Ectodermal cell (in vitro differentiated cells): Measurements from ENCODE around the gene PRPH2.
"Not testable (repeated sequence)": the region's sequence is repeated elsewhere in the genome, so short reads cannot be mapped to it uniquely, and the experiment has no call there.

ENCODE experiments used
- H3K27ac ChIP-seq: 2 replicates; pipeline ENCODE4 v1.7.0; 2013; ENCODE audit warnings: mild to moderate bottlenecking, low read depth, low read length; ENCODE audit not compliant: insufficient read depth, poor library complexity, severe bottlenecking
- H3K27me3 ChIP-seq: 2 replicates; pipeline ENCODE4 v1.7.0; 2013; ENCODE audit warnings: mild to moderate bottlenecking, low read length; ENCODE audit not compliant: insufficient read depth, control insufficient read depth, poor library complexity, severe bottlenecking
- H3K36me3 ChIP-seq: one replicate; pipeline ENCODE4 v1.7.0; 2013; ENCODE audit warnings: low read length; ENCODE audit not compliant: control insufficient read depth, insufficient read depth
- H3K4me1 ChIP-seq: one replicate; pipeline ENCODE4 v1.7.0; 2013; ENCODE audit warnings: low read length; ENCODE audit not compliant: control insufficient read depth, insufficient read depth
- H3K4me3 ChIP-seq: 2 replicates; pipeline ENCODE4 v1.7.0; 2013; ENCODE audit warnings: low read depth, low read length, control low read depth; ENCODE audit not compliant: insufficient read depth
- H3K9me3 ChIP-seq: 2 replicates; pipeline ENCODE4 v1.7.0; 2013; ENCODE audit warnings: mild to moderate bottlenecking, low read length, moderate library complexity; ENCODE audit not compliant: control insufficient read depth
- WGBS, 2 experiments: methylation state at CpG; one replicate each; pipeline ENCODE4 v1.1.7; 2013; ENCODE audit warnings: missing lambda C conversion rate in 2 of 2; 5-methylcytosine and 5-hydroxymethylcytosine counted together

The PRPH2 gene

DNA sequence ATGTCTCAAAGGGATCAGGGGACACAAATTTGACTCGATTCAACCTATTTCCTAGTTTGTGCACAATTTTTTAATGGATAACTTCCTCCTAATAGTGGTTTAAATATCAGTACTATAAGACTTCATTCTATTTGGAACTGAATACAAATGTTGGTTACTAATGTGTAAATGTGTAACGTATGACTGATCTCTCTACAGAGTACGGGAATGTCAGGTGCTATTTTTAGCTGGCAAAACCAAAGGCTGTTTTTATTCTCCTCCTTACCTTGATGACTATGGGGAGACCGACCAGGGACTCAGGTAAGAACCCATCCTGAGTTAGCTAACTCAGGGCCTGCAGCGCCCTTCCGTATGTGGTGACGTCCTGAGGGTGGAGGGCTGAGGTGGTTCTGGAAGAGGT is 33.0 kb downstream of the PRPH2 start:
- H3K36me3 ChIP-seq, result peaks cover 42% of the 10 kb centered on the region
- no peak overlapping the region for H3K27ac ChIP-seq
- no peak overlapping the region for H3K4me3 ChIP-seq
- H3K9me3 ChIP-seq, result no peaks in the 10 kb centered on the region
- no peaks in the 10 kb centered on the region for H3K4me1 ChIP-seq
- 94 to 100% methylated on average over 6 to 7 of the region's 7 CpGs for WGBS, 2 experiments
- H3K27me3 ChIP-seq, result no peaks in the 10 kb centered on the region

DNA sequence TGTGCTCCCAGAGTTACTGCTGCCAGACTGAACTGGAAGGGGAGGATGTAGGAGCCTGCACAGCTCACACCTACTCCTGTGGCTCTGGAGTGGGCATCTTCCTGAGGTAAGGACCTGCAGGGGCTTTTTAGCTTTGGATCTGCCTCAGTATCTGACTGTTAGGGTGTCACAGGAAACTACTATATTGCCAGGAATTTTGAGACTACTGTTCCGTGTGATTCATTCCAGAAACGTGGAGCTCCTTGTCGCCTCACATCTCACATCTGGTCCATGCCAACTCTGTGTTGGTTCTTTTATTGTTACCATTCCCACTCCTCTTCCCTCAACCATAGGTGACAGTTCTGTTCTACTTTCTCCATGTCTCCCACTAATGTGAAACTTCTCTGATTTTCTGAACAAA is 34.1 kb downstream of the PRPH2 start:
- no peaks in the 10 kb centered on the region for H3K9me3 ChIP-seq
- H3K27ac ChIP-seq, result no peak overlapping the region
- peaks cover 42% of the 10 kb centered on the region for H3K36me3 ChIP-seq
- WGBS, 2 experiments, result 95 to 96% methylated on average over 3 of the region's 3 CpGs
- H3K4me1 ChIP-seq, result no peaks in the 10 kb centered on the region
- H3K27me3 ChIP-seq, result no peaks in the 10 kb centered on the region
- H3K4me3 ChIP-seq, result no peak overlapping the region

DNA sequence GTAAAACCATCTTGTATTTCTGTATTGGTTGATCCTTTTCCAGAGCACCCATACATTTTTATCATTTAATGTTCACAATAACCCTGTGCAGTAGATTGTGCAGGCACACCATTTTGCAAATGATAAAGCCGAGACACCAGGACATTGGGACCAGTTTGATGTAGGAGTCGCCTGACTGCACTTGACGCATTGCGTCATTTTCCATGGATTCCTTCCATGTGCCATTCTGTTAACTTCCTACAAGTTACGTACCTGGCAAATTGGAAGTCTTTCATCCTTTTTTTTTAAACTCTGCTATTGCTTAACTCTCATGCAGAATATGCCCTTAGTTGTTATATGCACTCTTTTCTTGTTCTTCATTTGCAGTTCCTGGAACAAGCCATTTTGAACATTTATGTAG is 43.0 kb downstream of the PRPH2 start:
- Histone ChIP-seq H3K4me1 (no peaks in the 10 kb centered on the region), H3K27ac (no peak overlapping the region), H3K9me3 (no peaks in the 10 kb centered on the region), H3K27me3 (no peaks in the 10 kb centered on the region), H3K4me3 (no peak overlapping the region), H3K36me3 (peaks cover 42% of the 10 kb centered on the region)
- WGBS, 2 experiments, result 93 to 96% methylated on average over 5 of the region's 5 CpGs

DNA sequence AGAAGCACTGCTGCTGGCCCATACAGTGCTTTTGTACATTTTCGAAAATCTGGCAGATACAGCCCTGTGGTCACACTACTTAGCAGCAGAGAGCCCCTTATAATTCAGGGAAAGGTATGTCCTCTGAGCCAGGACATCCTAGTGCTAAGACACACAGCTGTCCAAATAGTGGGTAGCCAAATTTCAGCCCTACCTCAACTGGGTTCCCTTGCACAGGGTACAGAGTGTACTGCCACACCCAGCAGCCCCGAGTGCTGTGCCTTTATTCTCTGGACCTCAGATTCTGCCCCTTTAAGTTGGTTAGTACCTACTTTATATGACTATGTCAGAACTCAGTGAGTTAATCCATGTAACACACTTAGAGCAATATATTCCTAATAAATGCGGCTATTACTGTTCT is 47.6 kb downstream of the PRPH2 start:
- Histone ChIP-seq H3K27ac (no peak overlapping the region), H3K9me3 (no peaks in the 10 kb centered on the region), H3K27me3 (no peaks in the 10 kb centered on the region), H3K36me3 (peaks cover 35% of the 10 kb centered on the region), H3K4me1 (no peaks in the 10 kb centered on the region), H3K4me3 (no peak overlapping the region)
- WGBS, 2 experiments, result 92 to 94% methylated on average over 3 of the region's 3 CpGs

GRCh38 chr6:42674368-42674767 is 48.0 kb downstream of the PRPH2 start:
- H3K27ac ChIP-seq, H3K27me3 ChIP-seq, H3K4me1 ChIP-seq, H3K4me3 ChIP-seq, H3K9me3 ChIP-seq: not testable (repeated sequence)
- peaks cover 35% of the 10 kb centered on the region for H3K36me3 ChIP-seq
- 92 to 95% methylated on average over 6 of the region's 6 CpGs for WGBS, 2 experiments

GRCh38 chr6:42664718-42665117 is 57.7 kb downstream of the PRPH2 start:
- Histone ChIP-seq H3K9me3 (no peaks in the 10 kb centered on the region), H3K27ac (no peak overlapping the region), H3K36me3 (peaks cover 11% of the 10 kb centered on the region), H3K27me3 (no peaks in the 10 kb centered on the region), H3K4me1 (no peaks in the 10 kb centered on the region), H3K4me3 (no peak overlapping the region)
- 94 to 100% methylated on average over 2 of the region's 2 CpGs for WGBS, 2 experiments

DNA sequence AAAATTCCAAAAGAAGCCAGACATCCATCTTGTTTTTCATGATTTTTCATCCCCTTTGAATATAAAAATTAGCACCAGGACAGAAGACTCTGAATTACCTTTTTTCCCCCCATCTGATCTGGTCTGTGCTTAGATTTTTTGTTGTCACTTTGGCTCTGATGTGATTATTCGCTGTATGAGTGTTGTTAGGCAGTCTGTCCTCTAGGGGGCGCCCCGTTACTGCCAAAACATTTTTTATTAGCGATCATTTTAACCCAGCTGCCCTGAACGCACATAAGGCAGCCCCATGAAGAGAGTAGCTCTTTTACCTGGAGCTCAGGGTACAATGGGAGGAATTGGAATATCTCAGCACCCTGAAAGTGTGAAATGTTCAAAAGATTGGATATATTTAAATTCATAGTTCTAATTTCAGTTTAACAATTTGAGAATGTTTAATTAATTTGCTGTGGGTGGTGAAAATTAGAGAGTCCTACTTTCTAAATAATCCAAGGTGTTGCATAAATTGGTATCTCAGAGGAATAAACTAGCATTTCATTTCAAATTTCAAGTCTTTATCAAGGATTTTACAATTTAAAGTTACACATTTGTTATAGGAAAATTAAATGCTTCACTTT is 60.8 kb downstream of the PRPH2 start:
- no peaks in the 10 kb centered on the region for H3K27me3 ChIP-seq
- H3K9me3 ChIP-seq, result no peaks in the 10 kb centered on the region
- 12 to 15% methylated on average over 4 to 5 of the region's 5 CpGs for WGBS, 2 experiments
- H3K4me1 ChIP-seq, result no peaks in the 10 kb centered on the region
- no peak overlapping the region for H3K27ac ChIP-seq
- H3K36me3 ChIP-seq, result peaks cover 17% of the 10 kb centered on the region
- no peak overlapping the region for H3K4me3 ChIP-seq

- Histone ChIP-seq H3K4me1 (no peaks in the 10 kb centered on the region), H3K27me3 (no peaks in the 10 kb centered on the region), H3K4me3 (no peak overlapping the region), H3K36me3 (peaks cover 21% of the 10 kb centered on the region), H3K27ac (no peak overlapping the region), H3K9me3 (no peaks in the 10 kb centered on the region)
- 88 to 100% methylated on average over 1 of the region's 1 CpG for WGBS, 2 experiments
Observed at GRCh38 chr6:42659806-42660205, 62.6 kb downstream of the PRPH2 start.

DNA sequence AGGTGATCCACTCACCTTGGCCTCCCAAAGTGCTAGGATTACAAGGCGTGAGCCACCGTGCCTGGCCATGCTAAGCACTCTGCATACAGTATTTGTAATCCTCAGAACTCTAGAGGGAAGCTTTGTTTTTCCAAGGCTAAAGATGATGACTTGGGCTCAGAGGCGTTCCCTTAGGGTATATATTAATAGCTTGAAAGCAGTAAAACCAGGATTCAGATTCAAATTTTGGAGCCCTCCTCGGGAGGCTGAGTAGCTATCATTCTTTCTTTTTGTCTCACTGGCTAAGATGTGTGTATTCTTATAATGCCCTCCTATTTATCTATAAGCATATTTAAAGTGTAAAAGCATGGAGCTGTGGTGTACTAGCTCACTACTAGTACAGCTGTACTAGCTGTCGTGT is 68.5 kb downstream of the PRPH2 start:
- H3K36me3 ChIP-seq, result peaks cover 13% of the 10 kb centered on the region
- 93 to 98% methylated on average over 5 of the region's 5 CpGs for WGBS, 2 experiments

DNA sequence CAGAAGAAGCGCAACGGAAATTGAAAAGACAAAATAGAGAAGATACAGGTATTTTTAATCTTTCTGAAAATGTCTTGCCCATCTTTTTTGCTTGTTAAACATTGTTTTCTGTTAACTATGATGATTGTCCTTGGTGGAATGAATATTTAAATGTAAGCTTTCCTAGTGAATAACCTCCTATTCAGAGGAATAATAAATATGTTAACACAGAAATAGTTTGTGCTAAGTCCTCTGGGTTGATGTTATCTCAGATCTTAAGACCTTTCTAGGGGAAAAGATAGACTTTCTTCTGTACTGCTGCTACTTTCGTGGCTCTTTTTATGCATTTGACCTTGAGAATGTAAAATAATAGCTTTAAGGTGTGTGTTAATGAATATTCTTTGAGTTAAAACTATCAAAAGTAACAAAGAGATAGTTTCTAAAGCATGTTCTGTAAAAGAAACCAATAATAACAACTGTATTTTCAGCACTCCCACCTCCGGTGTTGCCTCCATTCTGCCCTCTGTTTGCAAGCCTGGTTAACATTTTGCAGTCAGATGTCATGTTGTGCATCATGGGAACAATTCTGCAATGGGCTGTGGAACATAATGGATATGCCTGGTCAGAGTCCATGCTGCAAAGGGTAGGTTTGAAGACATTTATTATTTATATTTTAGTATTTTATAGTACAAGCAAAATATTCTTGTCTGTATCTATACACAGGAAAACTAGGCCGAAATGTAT is 70.2 kb downstream of the PRPH2 start:
- H3K36me3 ChIP-seq, result peaks cover 10% of the 10 kb centered on the region

More for the DNA sequence above, 68.5 kb downstream of the PRPH2 start:
- no peaks in the 10 kb centered on the region for H3K27me3 ChIP-seq
- H3K27ac ChIP-seq, result no peak overlapping the region
- H3K9me3 ChIP-seq, result no peaks in the 10 kb centered on the region
- no peak overlapping the region for H3K4me3 ChIP-seq
- no peaks in the 10 kb centered on the region for H3K4me1 ChIP-seq

More for the DNA sequence above, 70.2 kb downstream of the PRPH2 start:
- Histone ChIP-seq H3K4me3 (no peak overlapping the region), H3K27me3 (no peaks in the 10 kb centered on the region), H3K4me1 (no peaks in the 10 kb centered on the region), H3K9me3 (no peaks in the 10 kb centered on the region), H3K27ac (no peak overlapping the region)
- 97% methylated on average over 4 to 5 of the region's 5 CpGs for WGBS, 2 experiments
